DOHH2 (cell line): Measurements from ENCODE around the gene MRPS25.

Experiments used
- EZH2phosphoT487 ChIP-seq: fragments of 200-600 bp; sonication (generic); IDR thresholded peaks from 2 replicates; pipeline ENCODE4 v1.6.1; 2017; ENCODE audit warnings: borderline replicate concordance, mild to moderate bottlenecking, antibody characterized with exemption, low read length, moderate library complexity, mixed read lengths
- TF ChIP-seq, protein P1 (sequence below): fragments of 200-600 bp; sonication (generic); IDR thresholded peaks from one replicate; pipeline ENCODE4 v1.5.1; 2014; ENCODE audit warnings: antibody characterized with exemption, mild to moderate bottlenecking, low read depth, low read length; ENCODE audit not compliant: poor library complexity, severe bottlenecking

DNA sequence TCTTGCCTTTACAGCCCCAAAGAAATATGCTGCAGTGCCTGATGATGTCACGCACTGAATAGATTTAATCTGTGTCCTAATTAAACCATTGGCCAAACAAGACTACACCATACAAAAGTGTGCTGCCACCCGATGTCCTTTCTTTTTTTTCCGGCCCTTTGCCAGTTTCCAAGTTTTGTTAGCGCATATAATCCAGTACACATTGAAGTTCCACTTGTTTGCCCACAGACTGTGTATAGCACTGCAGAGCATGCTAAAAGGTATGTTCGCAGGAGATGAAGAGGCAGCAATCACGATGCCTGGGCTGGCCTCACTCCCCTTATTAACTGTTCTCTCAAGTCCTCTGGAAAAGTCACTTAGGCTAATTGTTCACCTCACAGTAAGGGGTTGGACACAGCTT is 26.8 kb downstream of the MRPS25 start:
- TF ChIP-seq, protein P1, sequence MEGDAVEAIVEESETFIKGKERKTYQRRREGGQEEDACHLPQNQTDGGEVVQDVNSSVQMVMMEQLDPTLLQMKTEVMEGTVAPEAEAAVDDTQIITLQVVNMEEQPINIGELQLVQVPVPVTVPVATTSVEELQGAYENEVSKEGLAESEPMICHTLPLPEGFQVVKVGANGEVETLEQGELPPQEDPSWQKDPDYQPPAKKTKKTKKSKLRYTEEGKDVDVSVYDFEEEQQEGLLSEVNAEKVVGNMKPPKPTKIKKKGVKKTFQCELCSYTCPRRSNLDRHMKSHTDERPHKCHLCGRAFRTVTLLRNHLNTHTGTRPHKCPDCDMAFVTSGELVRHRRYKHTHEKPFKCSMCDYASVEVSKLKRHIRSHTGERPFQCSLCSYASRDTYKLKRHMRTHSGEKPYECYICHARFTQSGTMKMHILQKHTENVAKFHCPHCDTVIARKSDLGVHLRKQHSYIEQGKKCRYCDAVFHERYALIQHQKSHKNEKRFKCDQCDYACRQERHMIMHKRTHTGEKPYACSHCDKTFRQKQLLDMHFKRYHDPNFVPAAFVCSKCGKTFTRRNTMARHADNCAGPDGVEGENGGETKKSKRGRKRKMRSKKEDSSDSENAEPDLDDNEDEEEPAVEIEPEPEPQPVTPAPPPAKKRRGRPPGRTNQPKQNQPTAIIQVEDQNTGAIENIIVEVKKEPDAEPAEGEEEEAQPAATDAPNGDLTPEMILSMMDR, result no peak
- TF ChIP-seq EZH2phosphoT487, result no peak
